EL (cell line): ENCODE data around the gene ADAMTS15.

Experiments used
- DNase-seq: peaks from one replicate; pipeline ENCODE4 v3.0.0-alpha.2; 2016

ADAMTS15 gene

DNA sequence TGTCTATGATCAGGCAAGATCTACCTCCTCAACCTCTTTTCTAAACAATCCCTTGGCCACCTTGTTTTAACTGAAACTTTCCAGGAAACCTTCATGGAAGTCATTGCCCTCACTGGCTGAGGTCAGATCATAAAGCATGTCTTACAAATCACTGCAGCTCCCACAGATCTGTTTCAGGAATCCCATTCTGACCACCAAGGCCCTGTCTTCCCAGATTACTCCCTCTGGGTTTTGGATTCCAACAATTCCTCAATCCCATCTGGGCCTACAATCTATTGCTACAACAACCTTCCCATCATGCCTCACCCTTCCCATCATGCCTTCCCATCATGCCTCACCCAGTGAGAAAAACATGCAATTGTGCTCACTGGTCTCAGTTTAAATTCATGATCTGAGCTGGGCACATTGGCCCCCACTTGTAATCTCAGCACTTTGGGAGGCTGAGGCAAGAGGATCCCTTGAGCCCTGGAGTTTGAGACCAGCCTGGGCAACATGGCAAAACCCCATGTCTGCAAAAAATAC is 15.9 kb downstream of the ADAMTS15 start:
- DNase-seq, result peak; percentile 21

DNA sequence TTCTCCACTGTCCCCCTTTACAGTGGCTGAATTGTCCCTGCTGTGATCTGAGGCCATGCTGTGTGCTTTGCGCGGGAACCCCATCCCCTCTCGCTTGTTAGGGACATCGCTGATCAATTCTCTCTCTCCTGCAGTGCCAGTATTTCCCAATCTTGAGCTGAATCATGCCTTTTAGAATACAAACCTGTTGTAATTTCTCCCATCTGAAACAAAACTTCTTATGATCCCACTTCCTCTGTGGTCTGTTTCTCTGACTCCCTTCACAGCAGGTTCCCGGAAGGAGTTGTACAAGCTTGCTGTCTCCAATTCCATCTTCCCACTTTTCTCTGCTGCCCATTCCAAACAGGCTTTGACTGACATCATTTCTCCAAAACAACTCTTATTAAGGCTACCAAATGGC is 16.8 kb downstream of the ADAMTS15 start:
- DNase-seq, result no peak

DNA sequence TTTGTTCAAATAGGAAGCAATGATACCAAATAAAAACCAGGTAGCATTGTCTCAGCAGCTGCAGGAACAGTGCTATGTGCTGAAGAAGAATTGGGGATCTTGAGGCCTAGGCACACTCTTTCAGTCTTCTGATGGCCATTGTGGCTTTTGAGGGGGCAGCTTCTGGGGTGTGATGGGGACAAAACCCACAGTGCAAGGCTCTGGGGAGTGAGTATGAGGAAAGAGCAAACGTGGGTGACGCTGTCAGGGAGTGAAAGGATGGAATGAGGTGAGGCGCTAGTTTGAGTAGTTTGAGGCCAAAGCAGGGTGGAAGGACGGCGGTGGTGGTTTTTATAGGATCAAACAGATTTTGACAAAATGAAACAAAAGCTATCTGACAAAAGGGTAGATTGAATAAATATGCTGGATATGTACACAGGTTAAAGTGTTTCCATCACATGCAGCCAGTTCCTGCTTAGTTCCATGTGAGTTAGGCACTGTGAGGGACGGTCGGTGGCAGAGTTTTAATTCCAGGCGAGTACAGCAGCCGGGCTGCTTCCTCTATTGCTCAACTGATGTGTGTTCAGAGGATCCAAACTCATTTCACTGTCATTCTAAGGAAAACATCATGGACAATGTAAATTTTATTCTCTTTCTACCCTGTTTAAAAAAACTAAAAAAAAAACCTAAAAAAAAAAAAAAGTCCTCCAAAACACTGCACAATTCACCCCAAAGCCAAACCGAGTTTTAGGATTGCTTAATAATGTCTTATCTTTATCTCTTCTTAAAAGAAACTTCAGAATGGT is 18.9 kb downstream of the ADAMTS15 start:
- DNase-seq, result no peak

DNA sequence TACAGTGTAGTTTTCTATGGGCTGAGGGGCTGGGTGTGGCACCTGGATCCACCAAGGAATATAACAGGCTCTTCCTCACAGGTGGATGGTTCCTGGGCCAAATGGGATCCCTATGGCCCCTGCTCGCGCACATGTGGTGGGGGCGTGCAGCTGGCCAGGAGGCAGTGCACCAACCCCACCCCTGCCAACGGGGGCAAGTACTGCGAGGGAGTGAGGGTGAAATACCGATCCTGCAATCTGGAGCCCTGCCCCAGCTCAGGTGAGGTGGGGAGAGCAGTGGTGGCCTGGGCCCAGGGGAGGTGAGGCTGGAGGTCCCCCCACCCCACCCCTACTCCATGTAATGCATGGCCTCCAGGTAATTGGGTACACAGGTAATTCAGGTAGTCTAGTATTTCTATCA is 20.7 kb downstream of the ADAMTS15 start:
- DNase-seq, result no peak

DNA sequence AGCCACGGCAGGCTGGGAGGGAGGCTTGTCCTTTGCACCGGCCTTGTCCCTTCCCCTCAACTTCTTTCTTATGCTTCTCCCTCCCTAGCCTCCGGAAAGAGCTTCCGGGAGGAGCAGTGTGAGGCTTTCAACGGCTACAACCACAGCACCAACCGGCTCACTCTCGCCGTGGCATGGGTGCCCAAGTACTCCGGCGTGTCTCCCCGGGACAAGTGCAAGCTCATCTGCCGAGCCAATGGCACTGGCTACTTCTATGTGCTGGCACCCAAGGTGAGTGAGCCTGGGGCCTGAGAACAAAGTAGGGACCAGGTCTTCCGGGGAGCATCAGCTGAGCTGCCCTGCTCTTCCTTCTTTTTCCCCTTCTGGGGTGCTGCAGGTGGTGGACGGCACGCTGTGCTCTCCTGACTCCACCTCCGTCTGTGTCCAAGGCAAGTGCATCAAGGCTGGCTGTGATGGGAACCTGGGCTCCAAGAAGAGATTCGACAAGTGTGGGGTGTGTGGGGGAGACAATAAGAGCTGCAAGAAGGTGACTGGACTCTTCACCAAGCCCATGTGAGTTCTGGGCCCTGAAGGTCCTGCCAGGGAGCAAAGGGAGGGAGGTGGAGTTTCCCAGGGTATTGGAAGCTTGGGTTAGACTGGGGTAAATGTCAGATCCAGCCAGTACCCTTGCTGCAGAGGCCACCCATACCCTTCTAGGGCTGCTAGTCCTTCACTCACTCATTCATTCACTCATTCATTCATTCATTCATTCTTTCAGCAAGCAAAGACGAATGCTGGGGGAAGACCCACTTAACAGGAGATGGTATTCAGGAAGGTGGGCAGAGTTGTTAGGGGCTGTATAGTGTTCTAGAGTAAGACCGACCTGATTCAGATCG is 22.6 kb downstream of the ADAMTS15 start:
- DNase-seq, result no peak

DNA sequence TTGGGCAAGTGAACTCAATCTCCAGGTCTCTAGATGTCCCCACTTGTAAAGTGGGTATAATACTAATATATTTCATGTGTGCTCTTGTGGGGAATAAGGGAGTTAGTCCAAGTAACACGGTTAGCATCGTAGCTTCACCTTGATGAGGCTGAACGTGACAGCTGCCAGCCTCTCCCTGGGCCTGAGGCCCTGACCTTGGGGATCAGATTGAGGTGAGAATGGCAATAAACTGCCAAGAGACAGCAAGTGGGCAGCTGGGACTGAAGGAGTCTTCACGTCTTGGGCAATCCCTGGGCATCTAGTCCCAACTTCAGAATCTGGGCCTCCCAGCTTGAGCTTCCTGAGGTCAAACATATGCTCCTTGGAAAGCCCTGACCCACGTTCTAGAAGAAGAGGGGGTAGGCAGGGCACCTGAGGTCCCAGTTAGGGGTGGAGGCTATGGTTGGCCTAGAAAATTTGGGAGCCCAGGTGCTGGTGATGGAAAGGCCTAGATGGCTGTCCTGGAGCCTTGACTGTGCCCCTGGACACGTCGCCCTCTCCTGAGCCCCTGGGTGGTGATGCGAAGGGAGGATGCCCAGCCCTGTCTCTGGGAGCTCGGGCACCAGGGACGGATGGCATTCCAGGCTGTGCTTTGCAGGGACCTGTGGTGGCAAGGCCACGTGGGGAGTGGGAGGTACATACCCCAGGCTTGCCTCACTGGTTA is 23.4 kb downstream of the ADAMTS15 start:
- no peak for DNase-seq

DNA sequence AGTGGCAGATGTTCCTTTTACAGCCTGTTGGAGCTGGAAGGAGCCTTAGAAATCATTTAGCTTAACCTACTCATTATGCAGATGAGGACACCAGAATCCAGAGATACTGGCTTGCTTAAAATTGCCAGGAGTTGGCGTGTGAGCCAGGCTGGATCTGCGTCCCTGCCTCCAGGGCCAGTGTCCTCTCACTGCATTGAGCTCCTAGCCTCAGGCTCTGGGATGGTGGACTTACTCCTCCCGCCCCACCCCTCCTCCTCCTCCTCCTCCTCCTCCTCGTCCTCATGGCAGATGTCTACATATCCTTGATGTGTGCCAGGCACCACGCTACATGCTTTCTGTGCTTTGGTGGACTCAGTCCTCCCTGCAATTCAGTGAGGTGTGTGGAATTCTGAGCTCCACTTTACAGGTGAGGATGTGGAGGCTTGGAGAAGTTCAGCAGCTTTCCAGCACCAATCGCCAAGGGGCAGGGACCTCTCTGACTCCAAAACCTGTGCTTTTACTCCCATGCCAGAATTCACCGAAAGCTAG is 24.1 kb downstream of the ADAMTS15 start:
- DNase-seq, result no peak

DNA sequence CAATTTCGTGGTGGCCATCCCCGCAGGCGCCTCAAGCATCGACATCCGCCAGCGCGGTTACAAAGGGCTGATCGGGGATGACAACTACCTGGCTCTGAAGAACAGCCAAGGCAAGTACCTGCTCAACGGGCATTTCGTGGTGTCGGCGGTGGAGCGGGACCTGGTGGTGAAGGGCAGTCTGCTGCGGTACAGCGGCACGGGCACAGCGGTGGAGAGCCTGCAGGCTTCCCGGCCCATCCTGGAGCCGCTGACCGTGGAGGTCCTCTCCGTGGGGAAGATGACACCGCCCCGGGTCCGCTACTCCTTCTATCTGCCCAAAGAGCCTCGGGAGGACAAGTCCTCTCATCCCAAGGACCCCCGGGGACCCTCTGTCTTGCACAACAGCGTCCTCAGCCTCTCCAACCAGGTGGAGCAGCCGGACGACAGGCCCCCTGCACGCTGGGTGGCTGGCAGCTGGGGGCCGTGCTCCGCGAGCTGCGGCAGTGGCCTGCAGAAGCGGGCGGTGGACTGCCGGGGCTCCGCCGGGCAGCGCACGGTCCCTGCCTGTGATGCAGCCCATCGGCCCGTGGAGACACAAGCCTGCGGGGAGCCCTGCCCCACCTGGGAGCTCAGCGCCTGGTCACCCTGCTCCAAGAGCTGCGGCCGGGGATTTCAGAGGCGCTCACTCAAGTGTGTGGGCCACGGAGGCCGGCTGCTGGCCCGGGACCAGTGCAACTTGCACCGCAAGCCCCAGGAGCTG is 24.8 kb downstream of the ADAMTS15 start:
- DNase-seq, result no peak

DNA sequence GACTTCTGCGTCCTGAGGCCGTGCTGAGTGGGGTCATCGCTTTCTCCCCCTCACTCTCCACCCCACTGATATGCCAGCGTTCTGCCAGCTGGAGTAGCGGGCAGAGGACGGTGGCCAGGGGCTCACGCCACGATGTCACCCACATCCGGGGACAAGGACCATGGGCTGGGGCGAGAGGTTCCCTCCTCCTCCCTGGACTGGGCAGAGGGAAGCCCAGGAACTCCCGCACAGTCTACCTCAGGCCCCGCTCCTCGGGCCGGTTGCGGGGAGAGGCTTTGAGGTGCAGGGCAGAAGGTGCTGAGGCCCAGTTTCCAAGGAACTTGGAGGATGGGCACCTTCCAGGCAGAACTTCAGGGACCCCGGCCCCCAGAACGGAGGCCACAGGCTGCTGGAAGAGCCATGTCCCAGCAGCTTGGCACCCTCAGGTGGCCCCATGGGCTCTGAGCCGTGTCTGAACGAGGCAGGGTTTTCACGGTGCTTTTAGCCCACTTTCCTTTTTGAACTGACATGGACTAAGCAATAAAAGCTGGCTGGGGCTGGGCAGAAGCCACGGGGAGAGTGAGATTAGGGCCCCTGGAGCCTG is 25.4 kb downstream of the ADAMTS15 start:
- no peak for DNase-seq

DNA sequence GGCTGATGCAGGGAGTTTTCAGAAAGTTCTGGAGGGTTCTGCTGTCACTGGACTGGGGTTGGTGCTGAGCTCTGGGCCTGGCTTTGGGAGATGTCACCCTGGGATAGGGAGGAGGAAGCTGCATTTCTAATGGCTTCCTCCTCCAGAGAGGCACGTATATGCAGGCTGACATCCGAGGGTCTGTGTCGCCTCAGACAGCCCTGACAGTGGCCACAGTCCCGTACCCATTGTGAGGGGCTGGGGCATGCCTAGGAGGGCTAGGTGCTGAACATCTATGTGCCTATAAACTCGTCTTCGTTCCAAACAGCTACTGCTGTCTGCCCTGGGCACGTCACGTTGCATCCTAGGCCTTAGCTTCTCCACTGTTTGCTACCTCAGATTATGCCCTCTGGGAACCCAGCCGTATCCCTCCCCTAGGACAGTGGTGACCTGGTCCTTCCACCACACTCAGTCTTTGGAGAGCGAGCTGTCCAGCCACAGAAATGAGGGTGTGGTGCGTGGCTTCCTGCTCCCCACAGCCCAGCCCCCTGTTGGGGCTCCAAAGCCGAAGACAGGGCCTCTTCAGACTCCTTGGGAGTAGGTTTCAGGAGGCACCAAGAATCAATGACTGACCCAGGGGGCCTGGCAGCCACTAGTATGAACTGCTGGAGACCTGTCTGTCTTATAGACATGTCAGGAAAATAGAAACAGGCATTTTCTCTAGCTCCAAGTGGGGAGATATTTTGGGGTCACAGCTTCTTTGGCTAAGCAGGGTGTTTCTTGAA is 26.4 kb downstream of the ADAMTS15 start:
- DNase-seq, result no peak

DNA sequence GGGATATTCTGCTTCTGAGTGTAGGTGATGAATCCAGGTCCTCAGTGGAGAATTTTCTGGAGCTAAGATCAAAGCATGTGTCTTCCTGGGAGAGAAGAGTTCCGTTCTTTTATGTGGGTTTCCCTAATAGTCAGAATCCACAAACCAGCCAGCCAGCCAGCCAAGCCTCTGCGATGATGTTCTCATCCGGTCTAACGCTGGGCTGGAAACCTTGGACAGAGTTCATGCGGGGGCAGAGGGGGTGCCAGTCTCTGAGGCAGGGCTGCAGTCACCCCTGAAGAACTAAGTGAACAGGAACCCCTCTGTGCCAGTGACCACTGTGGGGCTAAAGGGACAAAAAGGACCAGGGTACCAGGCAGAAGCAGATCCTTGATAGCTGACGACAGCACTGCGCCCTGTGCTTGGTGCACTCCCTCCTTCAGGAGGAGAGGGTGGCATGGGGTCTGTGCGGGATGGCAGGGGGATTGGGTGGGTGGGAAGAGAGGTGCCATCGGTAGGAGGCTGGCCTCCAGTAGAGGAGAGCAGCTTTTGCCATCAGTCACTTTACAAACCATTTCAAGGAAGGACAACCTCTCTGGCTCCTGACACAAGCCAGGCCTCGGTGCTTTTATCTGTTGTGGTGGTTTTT is 27.1 kb downstream of the ADAMTS15 start:
- DNase-seq, result no peak

DNA sequence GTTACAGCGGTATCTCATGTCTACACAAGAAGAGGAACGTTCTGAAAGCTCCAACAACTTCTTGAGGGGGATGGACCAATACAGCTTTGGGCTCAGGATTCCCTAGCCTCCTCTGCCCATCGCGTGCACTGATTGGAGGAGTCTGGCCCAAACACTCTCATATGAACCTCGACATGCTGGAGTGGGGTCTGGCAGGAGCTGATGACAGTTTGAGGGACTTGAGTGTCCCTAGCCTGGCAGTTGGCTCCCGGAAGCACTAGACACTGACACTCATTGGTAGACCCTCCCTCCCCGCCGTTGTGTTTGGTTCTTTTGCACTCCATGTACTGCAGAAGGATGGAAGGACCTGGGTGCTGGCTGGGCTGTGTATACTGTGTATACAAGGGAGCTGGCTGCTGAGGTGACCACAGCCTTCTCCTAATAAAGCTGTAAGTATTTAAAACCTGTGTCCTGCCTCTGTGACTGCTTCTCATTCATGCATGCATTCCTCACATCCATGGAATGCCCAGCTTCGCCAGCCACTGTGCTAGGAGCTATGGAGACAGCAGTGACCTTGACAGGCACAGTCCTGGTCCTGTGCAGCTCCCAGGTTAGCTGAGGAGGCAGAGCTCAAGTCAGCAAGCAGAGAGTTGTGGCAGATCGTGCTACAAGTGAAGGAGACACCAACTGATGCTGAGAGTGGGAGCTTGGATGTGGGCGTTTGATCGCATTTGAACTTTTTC is 27.9 kb downstream of the ADAMTS15 start:
- peak; percentile 23 for DNase-seq

DNA sequence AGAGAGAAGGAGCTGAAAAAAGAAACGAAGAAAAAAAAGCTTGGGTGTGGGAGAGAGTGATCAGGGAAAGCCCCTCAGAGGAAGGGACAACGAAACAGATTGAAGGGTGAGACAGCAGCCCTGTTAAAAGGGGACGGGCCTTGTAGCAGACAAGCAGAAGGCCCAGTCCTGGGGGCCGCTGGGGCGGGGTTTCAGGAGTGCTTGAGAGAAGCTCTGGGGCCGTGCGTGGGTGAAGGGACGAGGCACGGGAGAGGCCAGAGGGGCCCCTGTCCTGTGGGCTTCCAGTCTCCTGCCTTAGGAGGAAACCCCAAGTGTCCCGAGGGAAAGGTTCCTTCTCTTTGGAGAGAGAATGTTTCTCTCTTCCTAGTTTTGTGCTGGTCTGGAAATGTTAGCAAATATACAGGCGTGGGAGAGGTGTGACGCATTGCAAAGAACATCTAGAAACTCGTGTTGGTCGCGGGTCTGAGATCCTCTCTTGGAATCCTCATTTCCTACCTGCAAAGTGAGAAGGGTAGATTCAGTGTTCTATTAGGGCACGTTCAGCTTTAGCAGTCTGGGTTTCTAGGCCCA is 28.6 kb downstream of the ADAMTS15 start:
- DNase-seq, result no peak

DNA sequence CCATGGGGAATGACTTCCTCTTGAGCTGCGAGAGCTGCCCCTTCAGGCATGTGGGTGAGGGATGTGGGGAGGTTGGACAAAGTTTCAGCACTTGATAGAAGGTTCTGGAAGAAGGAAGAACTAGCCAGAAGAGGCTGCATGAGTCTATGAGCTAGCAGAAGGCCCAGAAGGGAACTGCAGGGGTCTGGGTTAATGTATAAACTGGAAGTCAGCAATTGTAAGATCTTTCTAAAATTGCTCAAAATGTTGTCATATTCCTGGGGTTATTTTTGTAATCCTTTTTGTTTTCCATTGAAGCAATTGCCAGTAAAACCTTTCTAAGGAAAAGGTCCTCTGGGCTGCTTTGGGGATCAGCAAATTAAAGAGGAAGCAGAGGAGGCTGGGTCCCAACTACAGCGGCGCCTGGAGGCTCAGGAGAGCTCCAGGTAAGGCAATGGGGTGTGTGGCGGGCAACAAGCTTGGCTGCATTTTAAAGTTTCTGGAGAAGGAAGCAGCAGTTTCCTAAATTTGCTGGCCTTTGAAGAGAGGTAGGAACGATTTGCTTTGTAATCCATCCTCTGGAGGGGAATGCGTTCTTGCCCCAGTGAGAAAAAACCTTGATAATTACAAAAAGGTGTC is 29.2 kb downstream of the ADAMTS15 start:
- peak; percentile 9 for DNase-seq

DNA sequence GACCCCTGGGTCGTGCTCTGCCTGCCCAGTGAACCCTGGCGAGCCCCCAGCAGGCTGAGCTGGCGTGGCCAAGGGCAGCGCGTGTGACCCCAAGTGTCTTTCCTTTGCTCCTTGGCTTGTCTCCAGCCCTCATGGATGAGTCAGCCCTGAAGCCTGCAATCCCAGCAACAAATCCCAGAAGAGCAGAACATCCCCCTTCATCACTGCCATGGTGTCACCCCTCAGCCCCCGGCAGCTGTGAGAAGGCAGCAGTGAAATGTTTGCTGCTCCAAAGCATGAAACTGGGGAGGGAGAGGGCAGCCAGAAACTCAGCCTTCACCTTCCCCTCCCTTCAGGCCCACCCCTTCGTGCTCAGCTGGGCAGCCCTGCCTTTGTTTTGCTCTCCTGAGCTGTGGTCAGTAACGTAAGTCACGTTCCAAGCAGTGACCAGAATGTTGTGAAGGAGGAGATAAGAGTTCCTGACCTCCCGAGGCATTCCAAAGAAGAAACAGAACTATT is 29.8 kb downstream of the ADAMTS15 start:
- peak; percentile 97 for DNase-seq

DNA sequence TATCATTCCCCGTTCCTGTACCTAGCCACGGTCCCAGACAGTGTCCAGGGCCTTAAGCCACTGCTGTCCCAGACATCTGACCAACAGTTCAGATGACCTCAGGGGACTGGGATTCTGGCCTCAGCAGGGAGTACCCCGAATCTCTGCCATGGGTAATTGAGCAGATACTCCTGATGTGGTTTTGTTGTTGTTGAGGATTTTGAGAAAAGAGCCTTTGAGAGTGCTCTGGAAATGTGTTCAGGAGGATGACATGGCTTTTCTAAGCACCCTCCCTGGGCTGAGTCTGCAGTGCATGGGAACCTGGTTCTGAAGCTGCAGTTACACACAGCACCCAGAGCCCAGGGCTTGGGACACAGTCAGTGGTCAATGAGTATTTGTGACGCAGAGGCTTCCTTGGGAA is 30.4 kb downstream of the ADAMTS15 start:
- peak; percentile 32 for DNase-seq

DNA sequence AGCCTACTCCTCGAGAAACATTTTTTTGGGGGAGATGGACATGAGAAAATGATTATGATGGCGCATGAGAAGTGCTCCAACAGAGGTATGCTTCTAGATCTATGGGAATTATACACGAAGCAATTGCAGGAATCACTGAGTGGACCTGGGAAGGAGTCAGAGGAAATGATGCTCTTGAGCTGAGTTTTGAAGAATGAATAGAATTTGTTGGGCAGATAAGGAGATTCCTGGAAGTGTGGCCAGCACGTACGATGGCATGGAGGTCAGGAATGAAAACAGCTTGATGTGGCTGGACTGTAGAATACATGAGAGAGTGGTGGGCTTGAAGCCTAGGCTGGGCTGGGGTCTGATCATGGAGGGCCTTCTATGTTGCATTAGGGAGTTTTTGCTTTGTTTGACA is 31.7 kb downstream of the ADAMTS15 start:
- DNase-seq, result peak; percentile 78

DNA sequence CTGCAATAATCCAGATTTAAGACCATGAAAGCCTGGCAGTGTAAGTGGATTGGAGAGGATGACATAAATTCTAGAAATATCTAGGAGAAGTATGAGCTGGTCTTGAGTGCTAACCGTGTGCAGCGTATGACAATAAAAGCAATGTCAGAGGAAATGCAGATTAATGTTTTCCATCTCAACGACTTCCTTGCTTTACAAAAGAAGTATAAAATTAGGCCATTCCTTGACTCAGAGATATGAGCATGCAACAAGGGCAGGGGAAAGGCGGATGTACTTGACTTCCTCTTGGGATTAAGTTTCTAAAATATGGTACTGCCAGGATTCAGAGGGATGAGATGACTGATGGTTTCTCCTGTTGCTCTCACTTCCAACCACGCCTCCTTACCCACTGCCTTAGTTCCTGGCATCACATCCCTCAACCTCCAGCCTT is 32.3 kb downstream of the ADAMTS15 start:
- DNase-seq, result peak; percentile 22

DNA sequence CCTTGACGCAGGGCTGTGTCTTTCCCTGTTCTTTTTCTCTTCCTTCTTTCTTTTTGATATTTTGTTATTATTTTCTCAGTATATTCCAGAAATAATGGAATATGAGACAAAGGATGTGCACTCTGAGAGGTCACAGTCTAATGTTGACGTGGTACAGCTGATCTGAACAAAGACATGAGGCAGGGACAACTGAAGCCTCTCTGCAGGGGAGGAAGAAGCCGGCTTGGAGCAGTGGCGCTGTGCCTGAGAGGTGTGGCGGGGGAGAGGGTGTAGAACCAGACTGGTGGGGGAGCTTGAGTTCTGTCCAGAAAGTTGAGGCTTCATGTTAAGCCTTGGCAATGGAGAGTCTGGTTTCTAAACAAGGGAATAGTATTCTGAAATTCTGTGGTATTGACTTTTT is 34.7 kb downstream of the ADAMTS15 start:
- no peak for DNase-seq
